Gastroesophageal sphincter (tissue), 3 donors: ENCODE measurements around the gene MEX3A.
"Not testable (repeated sequence)": the region's sequence is repeated elsewhere in the genome, so short reads cannot be mapped to it uniquely, and the experiment has no call there.

Source experiments
- CTCF ChIP-seq, 4 experiments: fragments of 200-600 bp in 2 of 4; fragments of 450-650 bp in 2 of 4; sonication (generic) in 1 of 4; IDR thresholded peaks; one replicate each; pipeline ENCODE4 v1.5.1; 2017 to 2019; ENCODE audit warnings: antibody characterized with exemption in 4 of 4, mild to moderate bottlenecking in 2 of 4, moderate library complexity in 2 of 4
- EP300 ChIP-seq: sonication (generic); formaldehyde crosslinking; IDR thresholded peaks from one replicate; pipeline ENCODE4 v1.6.1; 2017; ENCODE audit warnings: antibody characterized with exemption, mild to moderate bottlenecking
- POLR2A ChIP-seq, 2 donors: fragments of 450-650 bp; IDR thresholded peaks; one replicate each; pipeline ENCODE4 v1.6.1; 2017; ENCODE audit warnings: antibody characterized with exemption in 2 of 2, mild to moderate bottlenecking in 2 of 2, moderate library complexity in 1 of 2
- POLR2AphosphoS5 ChIP-seq: sonication (generic); formaldehyde crosslinking; IDR thresholded peaks from one replicate; pipeline ENCODE4 v1.6.1; 2017; ENCODE audit warnings: antibody characterized with exemption

GRCh38 chr1:156121005-156121404 lies 38.7 kb upstream of the MEX3A start:
- TF ChIP-seq CTCF (IDR thresholded peaks at IDR 0.05); POLR2A (IDR thresholded peaks at IDR 0.05); POLR2AphosphoS5; EP300: not testable (repeated sequence)
